Glutamatergic neuron (in vitro differentiated cells): ENCODE measurements around the gene SKI. TPM values are rescaled to one million over a fixed set of nuclear protein-coding genes. Genes with fewer than 3 reads are reported as not detected.

Source experiments
- DNase-seq: peaks from one replicate; pipeline ENCODE4 v3.0.0; 2022
- H3K27ac Mint-ChIP-seq: one replicate; pipeline ENCODE4 v1.8.0; 2020; ENCODE audit warnings: mild to moderate bottlenecking, mixed read lengths, inconsistent platforms; ENCODE audit not compliant: unreplicated experiment
- H3K27me3 Mint-ChIP-seq: one replicate; pipeline ENCODE4 v1.8.0; 2020; ENCODE audit warnings: mild to moderate bottlenecking, moderate library complexity, mixed read lengths, inconsistent platforms; ENCODE audit not compliant: unreplicated experiment
- H3K36me3 Mint-ChIP-seq: one replicate; pipeline ENCODE4 v1.8.0; 2020; ENCODE audit warnings: mild to moderate bottlenecking, mixed read lengths, inconsistent platforms; ENCODE audit not compliant: unreplicated experiment
- H3K4me1 Mint-ChIP-seq: one replicate; pipeline ENCODE4 v1.8.0; 2020; ENCODE audit warnings: mild to moderate bottlenecking, low read depth, mixed read lengths, inconsistent platforms; ENCODE audit not compliant: unreplicated experiment
- H3K4me3 Mint-ChIP-seq: one replicate; pipeline ENCODE4 v1.8.0; 2020; ENCODE audit warnings: mild to moderate bottlenecking, mixed read lengths, inconsistent platforms; ENCODE audit not compliant: unreplicated experiment
- H3K9me3 Mint-ChIP-seq: one replicate; pipeline ENCODE4 v1.8.0; 2020; ENCODE audit warnings: mild to moderate bottlenecking, moderate library complexity, mixed read lengths, inconsistent platforms; ENCODE audit not compliant: unreplicated experiment
- CTCF ChIP-seq: fragments of 200-600 bp; sonication (generic); IDR thresholded peaks from one replicate; pipeline ENCODE4 v1.5.0; 2021; ENCODE audit not compliant: partially characterized antibody, unreplicated experiment
- total RNA-seq: library from RNA; stranded (reverse); fragmentation: NEBNext Ultra II Directional; extraction: Animal tissue kit (Norgen Biotek cat#: 25700); gene quantifications from one replicate; pipeline ENCODE4 v1.2.1, GENCODE V29; 2021; ENCODE audit not compliant: unreplicated experiment

Gene SKI
- total RNA-seq, 1 donor from 2014 or later = 143 TPM

GRCh38 chr1:2304282-2304681 is 76.2 kb downstream of the SKI start:
- H3K36me3 Mint-ChIP-seq = peaks cover 5% of the 10 kb centered on the region
- H3K27me3 Mint-ChIP-seq = peaks cover 14% of the 10 kb centered on the region
- H3K9me3 Mint-ChIP-seq = peaks cover 23% of the 10 kb centered on the region
- no peak overlapping the region for H3K27ac Mint-ChIP-seq
- TF ChIP-seq CTCF = no peak
- no peak for DNase-seq
- peaks cover 9% of the 10 kb centered on the region for H3K4me1 Mint-ChIP-seq
- no peak overlapping the region for H3K4me3 Mint-ChIP-seq

GRCh38 chr1:2304921-2305681 is 77.0 kb downstream of the SKI start:
- Mint-ChIP-seq H3K4me1 (peaks cover 6% of the 10 kb centered on the region), H3K27ac (no peak overlapping the region), H3K4me3 (no peak overlapping the region), H3K9me3 (peaks cover 24% of the 10 kb centered on the region), H3K27me3 (peaks cover 14% of the 10 kb centered on the region), H3K36me3 (peaks cover 5% of the 10 kb centered on the region)
- no peak for DNase-seq
- no peak for TF ChIP-seq CTCF

- Mint-ChIP-seq H3K4me3 (no peak overlapping the region), H3K27ac (no peak overlapping the region), H3K9me3 (peaks cover 25% of the 10 kb centered on the region), H3K27me3 (peaks cover 9% of the 10 kb centered on the region), H3K36me3 (peaks cover 5% of the 10 kb centered on the region), H3K4me1 (peaks cover 6% of the 10 kb centered on the region)
- no peak for DNase-seq
- TF ChIP-seq CTCF = no peak
Measured at GRCh38 chr1:2306151-2306978, 78.2 kb downstream of the SKI start.

- TF ChIP-seq CTCF = no peak
- peaks cover 5% of the 10 kb centered on the region for H3K36me3 Mint-ChIP-seq
- H3K4me1 Mint-ChIP-seq = peaks cover 6% of the 10 kb centered on the region
- H3K27me3 Mint-ChIP-seq = peaks cover 9% of the 10 kb centered on the region
- no peak overlapping the region for H3K4me3 Mint-ChIP-seq
- peaks cover 24% of the 10 kb centered on the region for H3K9me3 Mint-ChIP-seq
- peak overlapping the region; percentile 72 for H3K27ac Mint-ChIP-seq
- no peak for DNase-seq
Measured at GRCh38 chr1:2307064-2307605, 79.0 kb downstream of the SKI start.
